GM12878 (cell line): Measurements from ENCODE around the gene PRMT1. TPM values are rescaled to one million over a fixed set of nuclear protein-coding genes. Genes with fewer than 3 reads are reported as not detected.

Source experiments
- ATAC-seq: fragments of 200-7000 bp; cut with Tn5 transposase; 3 replicates; pipeline ENCODE4 v1.9.1; 2020; ENCODE audit warnings: mild to moderate bottlenecking, moderate library complexity
- BruUV-seq: library from RNA; stranded (reverse); fragments of 400-500 nt; replicated peaks from 2 replicates; lab custom pipeline; 2021; lab: Mats Ljungman, UMichigan
- CTCF ChIA-PET: fragments of 300-600 bp; sonication (Branson Sonifier 250); formaldehyde crosslinking; extraction: SDS; loops from one replicate; lab custom pipeline; 2021; ENCODE audit warnings: inconsistent platforms; lab: Yijun Ruan, JAX
- POLR2A ChIA-PET: fragments of 350-600 bp; formaldehyde crosslinking; extraction: SDS; loops from one replicate; lab custom pipeline; 2021; ENCODE audit warnings: inconsistent platforms; lab: Charles Lee
- RAD21 ChIA-PET: fragments of 300-600 bp; sonication (Branson Sonifier 250); formaldehyde crosslinking; loops from one replicate; lab custom pipeline; 2023; ENCODE audit warnings: antibody characterized with exemption; ENCODE audit not compliant: unreplicated experiment; lab: Charles Lee
- SMC1A ChIA-PET: fragments of 300-600 bp; sonication (Branson Sonifier 250); formaldehyde crosslinking; loops from one replicate; lab custom pipeline; 2023; ENCODE audit not compliant: unreplicated experiment, uncharacterized antibody; lab: Charles Lee
- DNase-seq: peaks from one replicate; pipeline ENCODE4 v3.0.0-alpha.2; 2011; ENCODE audit warnings: low read depth, low spot score
- FAIRE-seq: peaks from 3 replicates; lab custom pipeline; 2011; peaks lifted over from hg19 to GRCh38; lab: Jason Lieb, UNC
- H2AFZ ChIP-seq: 2 replicates; pipeline ENCODE4 v1.6.0; 2011; ENCODE audit warnings: low read depth, low read length, control low read depth; ENCODE audit not compliant: control insufficient read depth
- H3K27ac ChIP-seq: 2 replicates; pipeline ENCODE4 v1.5.1; 2011; ENCODE audit warnings: control low read depth; ENCODE audit not compliant: control insufficient read depth, insufficient read depth
- H3K27me3 ChIP-seq, 2 experiments: replicated peaks in 1 of 2; 2 replicates each; pipeline versions ENCODE4 v1.6.0 to v1.6.1; 2011; ENCODE audit warnings: low read length in 1 of 2; ENCODE audit not compliant: control insufficient read depth in 2 of 2, insufficient read depth in 2 of 2
- H3K36me3 ChIP-seq, 2 experiments: 2 replicates each; pipeline ENCODE4 v1.5.1; 2011; ENCODE audit warnings: low read length in 1 of 2; ENCODE audit not compliant: control insufficient read depth in 2 of 2, insufficient read depth in 2 of 2
- H3K4me1 ChIP-seq: 2 replicates; pipeline ENCODE4 v1.6.1; 2011; ENCODE audit warnings: mild to moderate bottlenecking, low read length, moderate library complexity, mixed read lengths; ENCODE audit not compliant: control insufficient read depth, insufficient read depth
- H3K4me2 ChIP-seq: 2 replicates; pipeline ENCODE4 v1.6.0; 2011; ENCODE audit warnings: control low read depth; ENCODE audit not compliant: control insufficient read depth, insufficient read depth
- H3K4me3 ChIP-seq: fragments of 200-600 bp; sonication (generic); 2 replicates; pipeline ENCODE4 v1.5.1; 2016
- H3K79me2 ChIP-seq: 2 replicates; pipeline ENCODE4 v1.6.0; 2011; ENCODE audit warnings: low read length; ENCODE audit not compliant: control insufficient read depth, insufficient read depth
- H3K9ac ChIP-seq: 2 replicates; pipeline ENCODE4 v1.8.0; 2011; ENCODE audit warnings: low read length, control low read depth, mixed read lengths; ENCODE audit not compliant: control insufficient read depth, insufficient read depth
- H3K9me3 ChIP-seq: replicated peaks from 3 replicates; pipeline ENCODE4 v1.5.1; 2011; ENCODE audit warnings: mild to moderate bottlenecking, low read length; ENCODE audit not compliant: control insufficient read depth, insufficient read depth
- H4K20me1 ChIP-seq: 2 replicates; pipeline ENCODE4 v1.6.0; 2011; ENCODE audit not compliant: control insufficient read depth, insufficient read depth
- EGR1 ChIP-seq, 2 experiments: IDR thresholded peaks; 1 replicate in 1 of 2; 2 replicates in 1 of 2; pipeline ENCODE4 v1.6.1; 2011 to 2012; ENCODE audit warnings: low read depth in 2 of 2, low read length in 2 of 2, borderline replicate concordance in 1 of 2, mild to moderate bottlenecking in 1 of 2, moderate library complexity in 1 of 2
- FOXK2 ChIP-seq: fragments of 450-650 bp; IDR thresholded peaks from 2 replicates; pipeline ENCODE4 v1.6.1; 2017; ENCODE audit warnings: mild to moderate bottlenecking, moderate library complexity
- GABPA ChIP-seq: IDR thresholded peaks from 2 replicates; pipeline ENCODE4 v1.6.1; 2014; ENCODE audit warnings: antibody characterized with exemption, low read depth, mild to moderate bottlenecking, inconsistent platforms
- HDGF ChIP-seq: fragments of 450-650 bp; IDR thresholded peaks from 2 replicates; pipeline ENCODE4 v1.6.1; 2016; ENCODE audit warnings: antibody characterized with exemption
- JUNB ChIP-seq: IDR thresholded peaks from 2 replicates; pipeline ENCODE4 v1.6.1; 2016; ENCODE audit warnings: antibody characterized with exemption, mild to moderate bottlenecking
- MAX ChIP-seq: IDR thresholded peaks from 2 replicates; pipeline ENCODE4 v1.6.1; 2012; ENCODE audit warnings: low read depth, low read length, improper control_type of control experiment
- MEF2A ChIP-seq: IDR thresholded peaks from 2 replicates; pipeline ENCODE4 v1.6.1; 2011; ENCODE audit warnings: low read depth, mild to moderate bottlenecking, low read length, moderate library complexity; ENCODE audit not compliant: insufficient read depth
- NR2C1 ChIP-seq: fragments of 450-650 bp; IDR thresholded peaks from 2 replicates; pipeline ENCODE4 v1.6.1; 2017; ENCODE audit warnings: antibody characterized with exemption, mild to moderate bottlenecking, moderate library complexity
- NR2F1 ChIP-seq: fragments of 450-650 bp; conservative IDR thresholded peaks from 2 replicates; pipeline ENCODE4 v1.6.1; 2017; ENCODE audit warnings: mild to moderate bottlenecking
- PML ChIP-seq: IDR thresholded peaks from 2 replicates; pipeline ENCODE4 v1.6.1; 2012; ENCODE audit warnings: low read length, inconsistent platforms
- RELA ChIP-seq: fragments of 450-650 bp; IDR thresholded peaks from 2 replicates; pipeline ENCODE4 v1.8.0; 2014; ENCODE audit warnings: borderline replicate concordance; ENCODE audit not compliant: partially characterized antibody
- TCF3 ChIP-seq: IDR thresholded peaks from 2 replicates; pipeline ENCODE4 v1.6.1; 2012; ENCODE audit warnings: low read depth, mild to moderate bottlenecking, low read length, borderline replicate concordance; ENCODE audit not compliant: insufficient read depth
- ZNF622 ChIP-seq: fragments of 450-650 bp; IDR thresholded peaks from 2 replicates; pipeline ENCODE4 v1.6.1; 2017; ENCODE audit warnings: mild to moderate bottlenecking, inconsistent platforms
- WGBS: methylation state at CpG from one replicate; pipeline ENCODE4 v1.1.6; 2016; ENCODE audit warnings: low lambda C conversion rate; ENCODE audit not compliant: insufficient replicate concordance, insufficient coverage; ENCODE audit errors: missing lambda C conversion rate; 5-methylcytosine and 5-hydroxymethylcytosine counted together
- in situ Hi-C: fragments of 300-500 bp; cut with MboI; formaldehyde crosslinking; loops from 9 replicates; pipeline ENCODE4 v1.14.3; 2018; ENCODE audit warnings: mixed read lengths
- intact Hi-C: fragments of 100-400 bp; cut with micrococcal nuclease; formaldehyde crosslinking; loops from one replicate; pipeline ENCODE4 v1.14.2; 2022; ENCODE audit not compliant: unreplicated experiment
- polyA plus RNA-seq, 11 experiments: library from polyadenylated mRNA; depleted of rRNA in 4 of 11; unstranded in 6 of 11; stranded (reverse) in 5 of 11; fragments of >200 nt; fragmentation: Nextera tagmentation in 4 of 11; fragmentation: Illumina TruSeq in 1 of 11; extraction: Ambion mirVana in 4 of 11; extraction: Trizol in 1 of 11; gene quantifications; 1 replicate in 1 of 11; 2 replicates in 10 of 11; pipeline versions ENCODE4 v1.2.1 to v1.2.3, GENCODE V29; 2011 to 2016; ENCODE audit warnings: inconsistent platforms in 2 of 11, missing spikeins in 2 of 11, low read depth in 1 of 11
- total RNA-seq, 4 experiments: library from RNA; depleted of rRNA in 3 of 4; stranded (reverse); fragments of >200 nt in 3 of 4; fragmentation: Illumina TruSeq in 1 of 4; extraction: Trizol in 1 of 4; gene quantifications; 2 replicates each; pipeline versions ENCODE4 v1.2.1 to v1.2.3, GENCODE V29; 2013 to 2021
- TF ChIP-seq, protein P1 (sequence below): fragments of 450-650 bp; IDR thresholded peaks from 2 replicates; pipeline ENCODE4 v1.6.1; 2016; ENCODE audit warnings: mild to moderate bottlenecking, moderate library complexity, borderline replicate concordance
- TF ChIP-seq, protein P2 (sequence below): fragments of 150-350 bp; IDR thresholded peaks from 2 replicates; pipeline ENCODE4 v1.6.1; 2014; ENCODE audit warnings: mild to moderate bottlenecking, low read depth, low read length
- TF ChIP-seq, protein P3 (sequence below): fragments of 450-650 bp; IDR thresholded peaks from 2 replicates; pipeline ENCODE4 v1.6.1; 2017; ENCODE audit warnings: mild to moderate bottlenecking

Gene PRMT1
- total and polyA plus RNA-seq, 10 of the 15 experiments (the other 5 are each of a cell fraction or from before 2014, with no cell fraction given): 19.9 to 667 (median 444) TPM

GRCh38 chr19:49631610-49632192, 45.4 kb upstream of the PRMT1 start:
- SMC1A ChIA-PET: no interaction called here
- POLR2A ChIA-PET: no interaction called here
- Histone ChIP-seq H3K4me2 (no peak overlapping the region), H3K9me3 (no peaks in the 10 kb centered on the region), H3K9ac (no peak overlapping the region), H3K27me3 (no peaks in the 10 kb centered on the region), H3K4me3 (no peak overlapping the region), H3K4me1 (no peaks in the 10 kb centered on the region), H3K79me2 (no peaks in the 10 kb centered on the region), H3K36me3 (peaks cover under 1 to 2% of the 10 kb centered on the region in 2 experiments; a peak in 1 of 4 replicates), H2AFZ (no peak overlapping the region), H4K20me1 (no peaks in the 10 kb centered on the region), H3K27ac (no peak overlapping the region)
- BruUV-seq: no TSS peak
- WGBS: 95% methylated on average over 19 of the region's 19 CpGs
- in situ Hi-C loops: no loop called here
- no peak for ATAC-seq
- FAIRE-seq: no peak
- TF ChIP-seq TCF3 (no peak), PML (no peak), EGR1 (IDR thresholded peaks at IDR 0.05; ENCODE audit: borderline replicate concordance in 1 of 2, low read depth in 2 of 2, low read length in 2 of 2) (no peak), NR2C1 (no peak), FOXK2 (no peak), HDGF (no peak), JUNB (no peak), MEF2A (no peak), MAX (no peak), RELA (no peak), NR2F1 (no peak), GABPA (no peak), ZNF622 (no peak)
- TF ChIP-seq, protein P1, sequence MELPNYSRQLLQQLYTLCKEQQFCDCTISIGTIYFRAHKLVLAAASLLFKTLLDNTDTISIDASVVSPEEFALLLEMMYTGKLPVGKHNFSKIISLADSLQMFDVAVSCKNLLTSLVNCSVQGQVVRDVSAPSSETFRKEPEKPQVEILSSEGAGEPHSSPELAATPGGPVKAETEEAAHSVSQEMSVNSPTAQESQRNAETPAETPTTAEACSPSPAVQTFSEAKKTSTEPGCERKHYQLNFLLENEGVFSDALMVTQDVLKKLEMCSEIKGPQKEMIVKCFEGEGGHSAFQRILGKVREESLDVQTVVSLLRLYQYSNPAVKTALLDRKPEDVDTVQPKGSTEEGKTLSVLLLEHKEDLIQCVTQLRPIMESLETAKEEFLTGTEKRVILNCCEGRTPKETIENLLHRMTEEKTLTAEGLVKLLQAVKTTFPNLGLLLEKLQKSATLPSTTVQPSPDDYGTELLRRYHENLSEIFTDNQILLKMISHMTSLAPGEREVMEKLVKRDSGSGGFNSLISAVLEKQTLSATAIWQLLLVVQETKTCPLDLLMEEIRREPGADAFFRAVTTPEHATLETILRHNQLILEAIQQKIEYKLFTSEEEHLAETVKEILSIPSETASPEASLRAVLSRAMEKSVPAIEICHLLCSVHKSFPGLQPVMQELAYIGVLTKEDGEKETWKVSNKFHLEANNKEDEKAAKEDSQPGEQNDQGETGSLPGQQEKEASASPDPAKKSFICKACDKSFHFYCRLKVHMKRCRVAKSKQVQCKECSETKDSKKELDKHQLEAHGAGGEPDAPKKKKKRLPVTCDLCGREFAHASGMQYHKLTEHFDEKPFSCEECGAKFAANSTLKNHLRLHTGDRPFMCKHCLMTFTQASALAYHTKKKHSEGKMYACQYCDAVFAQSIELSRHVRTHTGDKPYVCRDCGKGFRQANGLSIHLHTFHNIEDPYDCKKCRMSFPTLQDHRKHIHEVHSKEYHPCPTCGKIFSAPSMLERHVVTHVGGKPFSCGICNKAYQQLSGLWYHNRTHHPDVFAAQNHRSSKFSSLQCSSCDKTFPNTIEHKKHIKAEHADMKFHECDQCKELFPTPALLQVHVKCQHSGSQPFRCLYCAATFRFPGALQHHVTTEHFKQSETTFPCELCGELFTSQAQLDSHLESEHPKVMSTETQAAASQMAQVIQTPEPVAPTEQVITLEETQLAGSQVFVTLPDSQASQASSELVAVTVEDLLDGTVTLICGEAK: no peak
- TF ChIP-seq, protein P2, sequence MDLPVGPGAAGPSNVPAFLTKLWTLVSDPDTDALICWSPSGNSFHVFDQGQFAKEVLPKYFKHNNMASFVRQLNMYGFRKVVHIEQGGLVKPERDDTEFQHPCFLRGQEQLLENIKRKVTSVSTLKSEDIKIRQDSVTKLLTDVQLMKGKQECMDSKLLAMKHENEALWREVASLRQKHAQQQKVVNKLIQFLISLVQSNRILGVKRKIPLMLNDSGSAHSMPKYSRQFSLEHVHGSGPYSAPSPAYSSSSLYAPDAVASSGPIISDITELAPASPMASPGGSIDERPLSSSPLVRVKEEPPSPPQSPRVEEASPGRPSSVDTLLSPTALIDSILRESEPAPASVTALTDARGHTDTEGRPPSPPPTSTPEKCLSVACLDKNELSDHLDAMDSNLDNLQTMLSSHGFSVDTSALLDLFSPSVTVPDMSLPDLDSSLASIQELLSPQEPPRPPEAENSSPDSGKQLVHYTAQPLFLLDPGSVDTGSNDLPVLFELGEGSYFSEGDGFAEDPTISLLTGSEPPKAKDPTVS: no peak
- TF ChIP-seq, protein P3, sequence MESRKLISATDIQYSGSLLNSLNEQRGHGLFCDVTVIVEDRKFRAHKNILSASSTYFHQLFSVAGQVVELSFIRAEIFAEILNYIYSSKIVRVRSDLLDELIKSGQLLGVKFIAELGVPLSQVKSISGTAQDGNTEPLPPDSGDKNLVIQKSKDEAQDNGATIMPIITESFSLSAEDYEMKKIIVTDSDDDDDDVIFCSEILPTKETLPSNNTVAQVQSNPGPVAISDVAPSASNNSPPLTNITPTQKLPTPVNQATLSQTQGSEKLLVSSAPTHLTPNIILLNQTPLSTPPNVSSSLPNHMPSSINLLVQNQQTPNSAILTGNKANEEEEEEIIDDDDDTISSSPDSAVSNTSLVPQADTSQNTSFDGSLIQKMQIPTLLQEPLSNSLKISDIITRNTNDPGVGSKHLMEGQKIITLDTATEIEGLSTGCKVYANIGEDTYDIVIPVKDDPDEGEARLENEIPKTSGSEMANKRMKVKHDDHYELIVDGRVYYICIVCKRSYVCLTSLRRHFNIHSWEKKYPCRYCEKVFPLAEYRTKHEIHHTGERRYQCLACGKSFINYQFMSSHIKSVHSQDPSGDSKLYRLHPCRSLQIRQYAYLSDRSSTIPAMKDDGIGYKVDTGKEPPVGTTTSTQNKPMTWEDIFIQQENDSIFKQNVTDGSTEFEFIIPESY: no peak
- RAD21 ChIA-PET: no interaction called here
- CTCF ChIA-PET: interaction anchor here (0.5 to 1.4 kb wide), 3 partner anchors 9 to 49 kb away, joined by 3 to 4 read pairs (median 4); partner anchors contain the start of gene RRAS
- intact Hi-C loops: no loop called here
- no peak for DNase-seq
